Stimulated activated CD8-positive, alpha-beta memory T cell treated with anti-CD3 and anti-CD28 coated beads, Interleukin-2, amount 100 ng/mL, for 1 hour (primary cell): ENCODE data around the gene PYGO2.
"Not testable (repeated sequence)": the region's sequence is repeated elsewhere in the genome, so short reads cannot be mapped to it uniquely, and the experiment has no call there.

Experiments
- DNase-seq, 2 donors: peaks; one replicate each; pipeline ENCODE4 v3.0.0-alpha.2; 2020; ENCODE audit warnings: low read depth in 2 of 2

The PYGO2 gene

DNA sequence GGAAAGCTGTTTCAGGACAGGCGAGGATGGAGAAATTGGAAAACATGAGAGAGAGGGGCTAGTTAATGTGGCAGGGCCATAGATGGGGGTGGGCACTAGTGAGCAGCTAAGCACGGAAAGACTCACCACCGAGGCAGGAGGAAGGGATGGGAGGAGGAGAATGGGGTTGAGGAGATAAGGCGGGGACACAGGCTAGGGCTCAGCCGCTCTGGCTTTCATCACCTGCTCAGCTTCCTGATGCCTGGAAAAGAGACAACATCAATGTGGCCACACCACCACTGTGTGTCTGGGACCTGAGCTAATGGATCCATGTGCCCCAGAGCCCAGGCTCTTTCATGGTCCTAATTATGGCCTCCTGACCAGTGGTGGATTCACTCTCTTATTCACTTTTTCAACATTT is 52.6 kb downstream of the PYGO2 start:
- DNase-seq = no peak

DNA sequence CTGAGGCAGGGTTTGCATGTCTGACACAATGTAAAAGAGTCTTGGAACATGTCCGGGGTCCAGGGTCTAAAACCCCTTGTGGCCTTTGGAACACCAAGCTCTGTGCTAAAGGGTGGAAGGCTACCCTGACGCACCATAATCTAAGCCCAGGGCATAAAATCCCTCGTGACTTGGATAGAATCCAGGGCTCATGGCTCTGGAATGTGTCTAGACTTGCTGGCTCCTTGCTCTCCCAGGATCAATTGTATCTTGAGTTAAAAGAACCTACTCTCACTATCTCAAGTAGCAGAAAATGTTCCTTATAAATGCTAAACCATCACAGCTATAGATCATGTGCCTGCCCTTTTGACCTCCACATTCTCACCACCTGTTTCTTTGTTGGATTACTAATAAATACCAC is 53.5 kb downstream of the PYGO2 start:
- DNase-seq = not testable (repeated sequence)
